ENCODE results near the gene FBF1.

Gene FBF1, protein sequence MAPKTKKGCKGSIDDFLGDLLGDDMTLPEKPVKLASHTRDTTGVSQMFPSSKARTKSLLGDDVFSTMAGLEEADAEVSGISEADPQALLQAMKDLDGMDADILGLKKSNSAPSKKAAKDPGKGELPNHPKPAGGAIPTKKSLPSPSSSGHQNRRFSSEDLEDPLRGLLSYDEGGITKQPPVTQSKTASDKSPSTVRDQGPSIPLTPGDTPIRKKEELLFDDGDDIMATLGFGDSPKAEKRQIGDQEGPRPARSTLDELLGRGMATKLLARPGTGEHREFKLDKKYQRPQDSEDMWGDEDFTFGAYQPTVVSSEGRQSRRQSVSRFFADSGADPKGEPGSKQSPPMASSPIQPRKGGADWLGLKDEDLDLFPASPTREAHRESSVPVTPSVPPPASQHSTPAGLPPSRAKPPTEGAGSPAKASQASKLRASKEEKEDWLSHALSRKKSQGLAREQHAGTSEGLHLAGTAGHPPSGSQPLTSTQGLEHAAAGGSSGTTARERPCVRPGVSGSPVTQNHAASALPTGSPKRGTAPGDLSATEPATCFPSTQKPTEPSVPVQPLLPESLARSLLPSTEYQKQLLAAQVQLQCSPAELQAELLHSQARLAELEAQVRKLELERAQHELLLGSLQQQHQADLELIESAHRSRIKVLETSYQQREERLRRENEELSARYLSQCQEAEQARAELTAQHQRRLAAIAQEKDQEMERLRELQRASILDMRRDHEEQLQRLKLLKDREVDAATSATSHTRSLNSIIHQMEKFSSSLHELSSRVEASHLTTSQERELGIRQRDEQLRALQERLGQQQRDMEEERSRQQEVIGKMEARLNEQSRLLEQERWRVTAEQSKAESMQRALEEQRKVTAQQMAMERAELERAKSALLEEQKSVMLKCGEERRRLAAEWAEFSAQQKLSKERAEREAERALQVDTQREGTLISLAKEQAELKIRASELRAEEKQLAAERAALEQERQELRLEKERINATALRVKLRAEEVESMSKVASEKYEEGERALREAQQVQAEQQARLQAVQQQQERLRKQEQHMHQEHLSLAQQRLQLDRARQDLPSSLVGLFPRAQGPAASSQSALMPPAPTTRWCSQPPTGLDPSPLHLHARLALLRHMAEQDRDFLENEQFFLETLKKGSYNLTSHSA

DNA sequence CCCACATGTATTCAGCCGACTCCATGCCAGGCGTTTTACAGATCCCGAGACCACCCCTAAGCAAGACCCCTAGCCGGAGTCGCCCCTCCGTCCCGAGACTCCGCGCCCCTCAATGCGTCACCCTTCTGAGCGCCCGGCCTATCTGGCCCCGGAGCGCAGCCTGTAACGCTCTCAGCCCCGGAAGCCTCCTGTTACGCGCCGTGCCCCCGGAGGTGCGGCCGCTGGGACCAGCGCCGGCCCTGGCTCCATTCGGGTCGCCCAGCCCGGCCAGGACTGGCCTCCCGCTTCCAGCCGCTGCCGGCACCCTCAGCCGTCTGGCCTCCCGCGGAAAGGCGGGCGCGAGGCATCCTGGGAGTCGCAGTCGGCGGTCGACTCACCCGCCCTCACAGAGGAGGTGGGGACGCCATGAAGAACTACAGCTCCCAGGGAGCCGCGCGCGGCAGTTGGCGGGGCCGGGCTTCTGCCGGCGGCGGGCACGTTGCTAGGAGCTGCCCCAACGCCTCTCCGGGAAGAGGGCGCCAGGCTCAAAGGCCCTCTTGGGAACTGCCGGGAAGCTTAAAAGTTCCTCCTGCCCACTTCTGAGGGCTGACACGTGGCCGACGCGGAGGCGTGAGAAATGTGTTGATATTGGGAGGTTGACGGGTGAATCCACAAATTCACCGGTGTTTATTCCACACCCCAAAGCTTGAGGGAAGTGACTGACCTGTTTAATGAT, at the start of gene FBF1:
Gene FBF1, minus strand, starts transcription at position 316 of the 715 bp plus-strand sequence. CDS start 2,893 bp downstream, outside the sequence.
- Histone ChIP-seq H3K27ac (peak within 1 kb of the TSS; percentile 57 to 83 (median 74)), H3K4me1 (peaks cover 13 to 20% (median 18%) of the 10 kb centered on the region in 10 experiments), H3K4me2 (peak within 1 kb of the TSS; percentile 82 to 98 (median 93)), H3K9ac (peak within 1 kb of the TSS; percentile 78 to 92 (median 85)), H3K9me3 (replicated peaks in 1 of 11) (no peaks in the 10 kb centered on the region), H3K36me3 (peaks cover 8 to 32% (median 20%) of the 10 kb centered on the region in 11 experiments), H3K4me3 (peak within 1 kb of the TSS; percentile 66 to 85 (median 76)), H4K20me1 (no peaks in the 10 kb centered on the region), H3K27me3 (no peaks in the 10 kb centered on the region)
- TF ChIP-seq Cebpa-rat (IDR thresholded peaks at IDR 0.05): no peak

DNA sequence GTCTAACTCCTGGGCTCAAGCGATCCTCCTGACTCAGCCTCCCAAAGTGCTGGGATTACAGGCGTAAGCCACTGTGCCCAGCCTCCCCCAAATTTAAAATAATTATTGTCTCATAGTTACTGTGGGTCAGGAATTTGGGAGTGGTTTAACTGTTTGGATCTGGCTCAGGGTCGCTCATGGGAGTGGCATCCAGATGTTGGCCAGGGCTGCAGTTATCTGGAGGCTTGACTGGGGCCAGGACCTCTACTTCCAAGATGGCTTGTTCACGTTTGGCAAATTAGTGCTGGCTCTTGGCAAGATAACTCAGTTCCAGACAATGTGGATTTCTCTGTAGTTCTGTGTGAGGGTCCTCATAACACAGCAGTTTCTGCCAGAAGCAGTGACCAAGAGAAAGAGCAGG, 46.2 kb upstream of the FBF1 start:
- no peak overlapping the region for H3K4me3 ChIP-seq
- peaks cover 0 to 26% (median 11%) of the 10 kb centered on the region in 10 experiments; a peak in 11 of 20 replicates for H3K4me1 ChIP-seq
- no peak overlapping the region for H3K4me2 ChIP-seq
- H3K27ac ChIP-seq: no peak overlapping the region
- no peaks in the 10 kb centered on the region for H3K9me3 ChIP-seq (replicated peaks in 1 of 11)
- TF ChIP-seq Cebpa-rat (IDR thresholded peaks at IDR 0.05): no peak
- H3K9ac ChIP-seq: 0 out of 22 replicates have a peak overlapping the region, but pooled peaks of 1 of the 11 experiments have one; percentile 27
- no peaks in the 10 kb centered on the region for H3K27me3 ChIP-seq
- H3K36me3 ChIP-seq: peaks cover 13 to 52% (median 31%) of the 10 kb centered on the region in 11 experiments
- no peaks in the 10 kb centered on the region for H4K20me1 ChIP-seq

DNA sequence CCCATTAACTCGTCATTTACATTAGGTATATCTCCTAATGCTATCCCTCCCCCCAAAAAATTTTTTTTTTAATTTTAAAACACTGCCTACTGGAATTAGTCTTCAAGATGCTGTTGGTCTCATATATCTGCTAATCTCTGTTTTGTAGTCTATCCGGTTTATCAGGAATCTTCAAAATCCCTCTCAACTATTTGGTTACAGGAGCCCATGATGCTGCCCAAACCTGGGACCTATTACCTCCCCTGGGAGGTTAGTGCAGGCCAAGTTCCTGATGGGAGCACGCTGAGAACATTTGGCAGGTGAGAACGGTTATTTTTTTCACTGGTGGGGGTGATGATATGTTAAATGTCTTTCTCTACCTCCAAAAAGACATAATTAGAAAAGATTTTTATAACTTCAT, 45.1 kb upstream of the FBF1 start:
- Histone ChIP-seq H3K4me2 (no peak overlapping the region), H3K27ac (no peak overlapping the region), H3K4me1 (peaks cover 0 to 30% (median 7%) of the 10 kb centered on the region in 10 experiments; a peak in 15 of 20 replicates), H3K9ac (no peak overlapping the region), H3K9me3 (replicated peaks in 1 of 11) (no peaks in the 10 kb centered on the region), H3K27me3 (no peaks in the 10 kb centered on the region), H3K4me3 (no peak overlapping the region), H4K20me1 (no peaks in the 10 kb centered on the region), H3K36me3 (peaks cover 4 to 41% (median 22%) of the 10 kb centered on the region in 11 experiments; a peak in 18 of 22 replicates)
- TF ChIP-seq Cebpa-rat (IDR thresholded peaks at IDR 0.05): no peak

DNA sequence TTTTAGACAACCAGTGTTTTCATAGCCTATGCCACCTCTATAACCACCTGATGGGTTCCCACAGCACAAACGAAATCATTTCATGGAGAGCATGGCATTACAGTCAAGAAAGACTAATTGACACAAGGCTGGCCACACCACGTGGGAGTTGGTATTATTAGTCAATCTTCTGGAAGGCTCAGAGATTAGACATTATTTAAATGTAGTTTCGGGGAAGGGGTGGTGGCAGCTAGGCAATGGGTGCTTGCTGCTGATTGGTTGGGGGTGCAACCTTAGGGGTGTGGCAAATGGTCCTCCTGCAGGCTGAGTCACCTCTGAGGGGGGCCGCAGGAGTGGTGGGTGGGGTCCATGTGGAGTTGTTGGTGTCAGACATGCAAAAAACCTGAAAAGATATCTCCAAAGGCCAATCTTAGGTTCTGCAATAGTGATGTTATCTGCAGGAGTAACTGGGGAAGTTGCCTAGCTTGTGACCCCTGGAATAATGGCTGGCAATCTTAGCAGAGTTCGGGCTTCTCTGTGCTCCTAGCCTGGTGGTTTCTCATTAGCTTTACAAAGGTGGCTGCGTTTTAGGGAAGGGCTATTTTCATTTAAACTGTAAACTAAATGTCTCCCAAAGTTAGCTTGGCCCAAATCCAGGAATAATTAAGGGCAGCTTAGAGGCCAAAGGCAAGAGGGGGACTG, 42.8 kb upstream of the FBF1 start:
- TF ChIP-seq Cebpa-rat (IDR thresholded peaks at IDR 0.05): no peak
- Histone ChIP-seq H3K9ac (no peak overlapping the region), H3K9me3 (replicated peaks in 1 of 11) (no peaks in the 10 kb centered on the region), H3K4me1 (peaks cover 11 to 41% (median 18%) of the 10 kb centered on the region in 10 experiments), H3K27me3 (no peaks in the 10 kb centered on the region), H4K20me1 (no peaks in the 10 kb centered on the region; a peak in 1 of 22 replicates), H3K4me2 (peak overlapping the region in 1 of 11 experiments; percentile 28; a peak in 3 of 22 replicates), H3K4me3 (no peak overlapping the region), H3K36me3 (peaks cover 0 to 23% (median 16%) of the 10 kb centered on the region in 11 experiments; a peak in 17 of 22 replicates), H3K27ac (no peak overlapping the region)

DNA sequence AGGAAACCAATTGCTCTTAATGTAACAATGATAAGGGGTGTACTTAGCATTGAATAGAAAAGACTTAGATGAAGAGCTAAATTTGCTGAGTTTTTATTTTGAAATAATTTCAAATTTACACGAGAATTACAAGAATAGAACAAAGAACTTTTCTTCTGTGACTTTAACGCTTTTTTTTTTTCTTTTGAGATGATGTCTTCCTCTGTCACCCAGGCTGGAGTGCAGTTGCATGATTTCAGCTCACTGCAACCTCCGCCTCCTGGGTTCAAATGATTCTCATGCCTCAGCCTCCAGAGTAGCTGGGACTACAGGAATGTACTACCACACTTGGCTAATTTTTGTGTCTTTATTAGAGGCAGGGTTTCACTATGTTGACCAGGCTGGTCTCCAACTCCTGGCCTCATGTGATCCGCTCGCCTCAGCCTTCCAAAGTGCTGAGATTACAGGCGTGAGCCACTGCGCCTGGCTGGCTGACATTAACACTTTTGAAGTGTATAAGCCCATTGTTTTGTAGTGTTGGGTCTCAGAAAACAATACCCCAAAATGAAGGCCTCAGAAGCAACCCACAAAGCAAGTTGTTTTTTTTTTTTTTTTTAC, 40.3 kb upstream of the FBF1 start:
- Histone ChIP-seq H3K4me3 (no peak overlapping the region), H3K9me3 (replicated peaks in 1 of 11) (no peaks in the 10 kb centered on the region), H3K27me3 (no peaks in the 10 kb centered on the region), H3K9ac (peak overlapping the region in 6 of 11 experiments; percentile 92 to 97 (median 96); a peak in 7 of 22 replicates), H3K27ac (peak overlapping the region in 6 of 11 experiments; percentile 94 to 99 (median 98); a peak in 6 of 22 replicates), H3K4me2 (peak overlapping the region; percentile 74 to 97 (median 90)), H3K36me3 (peaks cover 0 to 18% (median 6%) of the 10 kb centered on the region in 11 experiments; a peak in 9 of 22 replicates), H4K20me1 (no peaks in the 10 kb centered on the region; a peak in 1 of 22 replicates), H3K4me1 (peaks cover 34 to 64% (median 41%) of the 10 kb centered on the region in 10 experiments)
- TF ChIP-seq Cebpa-rat (IDR thresholded peaks at IDR 0.05): no peak

DNA sequence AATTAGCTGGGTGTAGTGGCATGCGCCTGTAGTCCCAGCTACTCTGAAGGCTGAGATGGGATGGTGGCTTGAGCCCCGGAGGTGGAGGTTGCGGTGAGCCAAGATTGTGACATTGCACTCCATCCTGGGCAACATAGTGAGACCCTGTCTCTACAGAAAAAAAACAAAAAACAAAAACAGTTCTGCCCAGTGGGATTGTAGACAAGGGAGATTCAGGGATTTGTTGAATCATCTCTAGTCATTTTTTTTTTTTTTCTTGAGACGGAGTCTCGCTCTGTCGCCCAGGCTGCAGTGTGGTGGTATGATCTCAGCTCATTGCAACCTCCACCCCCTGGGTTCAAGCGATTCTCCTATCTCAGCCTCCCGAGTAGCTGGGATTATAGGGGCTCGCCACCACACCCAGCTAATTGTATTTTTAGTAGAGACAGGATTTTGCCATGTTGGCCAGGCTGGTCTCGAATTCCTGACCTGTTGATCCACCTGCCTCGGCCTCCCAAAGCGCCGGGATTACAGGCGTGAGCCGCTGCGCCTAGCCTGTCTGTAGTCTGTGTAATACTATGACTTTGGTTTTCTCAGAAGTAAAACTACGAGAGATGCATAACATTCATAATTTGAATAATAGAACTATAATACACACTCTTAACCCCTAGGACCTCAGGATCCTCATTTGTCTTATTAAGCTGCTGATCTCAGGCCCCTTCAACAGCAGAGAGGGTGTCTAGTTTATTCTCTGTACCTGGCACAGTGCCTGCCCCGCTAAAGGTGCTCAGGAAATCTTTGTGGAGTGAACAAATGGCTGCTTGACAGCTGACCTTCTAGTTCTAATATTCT, 39.6 kb upstream of the FBF1 start:
- Histone ChIP-seq H4K20me1 (no peaks in the 10 kb centered on the region; a peak in 1 of 22 replicates), H3K27me3 (no peaks in the 10 kb centered on the region), H3K27ac (peak overlapping the region; percentile 94 to 99 (median 98)), H3K9me3 (replicated peaks in 1 of 11) (no peaks in the 10 kb centered on the region), H3K36me3 (peaks cover 0 to 15% (median 6%) of the 10 kb centered on the region in 11 experiments; a peak in 8 of 22 replicates), H3K4me3 (peak overlapping the region; percentile 76 to 97 (median 86)), H3K9ac (peak overlapping the region; percentile 89 to 98 (median 96)), H3K4me2 (peak overlapping the region; percentile 74 to 97 (median 90)), H3K4me1 (peaks cover 38 to 71% (median 47%) of the 10 kb centered on the region in 10 experiments)
- no peak for TF ChIP-seq Cebpa-rat (IDR thresholded peaks at IDR 0.05)
